PFSK-1 (cell line): Measurements from ENCODE around the gene ITPRID1.

Experiments used
- FOXP2 ChIP-seq: optimal IDR thresholded peaks from 2 replicates; pipeline ENCODE3; 2011; ENCODE audit warnings: borderline replicate concordance, control low read depth, inconsistent platforms; ENCODE audit not compliant: insufficient read depth; ENCODE audit errors: extremely low read length, extremely low read depth
- POLR2AphosphoS5 ChIP-seq: IDR thresholded peaks from 2 replicates; pipeline ENCODE4 v1.6.1; 2012; ENCODE audit warnings: low read depth, mild to moderate bottlenecking, control low read depth, low read length, moderate library complexity
- REST ChIP-seq, 2 experiments: IDR thresholded peaks; 2 replicates each; pipeline versions ENCODE4 v1.6.1 to v1.8.0; 2011 to 2012; ENCODE audit warnings: low read depth in 2 of 2, low read length in 2 of 2, control low read depth in 1 of 2, inconsistent platforms in 1 of 2, mild to moderate bottlenecking in 1 of 2, moderate library complexity in 1 of 2; ENCODE audit not compliant: insufficient read depth in 1 of 2
- SIN3A ChIP-seq: IDR thresholded peaks from 2 replicates; pipeline ENCODE4 v1.6.1; 2012; ENCODE audit warnings: mild to moderate bottlenecking, low read length, moderate library complexity, borderline replicate concordance; ENCODE audit not compliant: insufficient read depth
- TAF1 ChIP-seq: IDR thresholded peaks from 2 replicates; pipeline ENCODE4 v1.6.1; 2012; ENCODE audit warnings: low read length, control low read depth, borderline replicate concordance; ENCODE audit not compliant: insufficient read depth

The ITPRID1 gene

DNA sequence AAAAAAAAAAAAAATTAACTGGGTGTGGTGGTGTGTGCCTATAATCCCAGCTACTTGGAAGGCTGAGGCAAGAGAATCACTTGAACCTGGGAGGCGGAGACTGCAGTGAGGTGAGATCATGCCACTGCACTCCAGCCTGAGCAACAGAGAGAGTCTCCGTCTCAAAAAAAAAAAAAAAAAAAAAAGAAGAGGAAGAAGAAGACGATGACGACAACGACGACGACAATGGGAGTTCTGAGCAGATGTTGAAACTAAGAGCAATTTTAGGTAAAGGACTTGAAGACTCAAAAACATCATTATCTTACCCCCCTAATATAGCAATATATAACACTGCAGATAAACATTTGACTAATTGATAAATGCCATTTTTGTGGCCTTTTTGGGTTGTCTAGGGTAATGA is 133.6 kb downstream of the ITPRID1 start:
- no peak for TF ChIP-seq REST (IDR thresholded peaks at IDR 0.05; ENCODE audit: insufficient read depth in 1 of 2, low read depth in 2 of 2, low read length in 2 of 2)
- TF ChIP-seq FOXP2 = no peak
- no peak for TF ChIP-seq TAF1
- no peak for TF ChIP-seq POLR2AphosphoS5
- TF ChIP-seq SIN3A = no peak

DNA sequence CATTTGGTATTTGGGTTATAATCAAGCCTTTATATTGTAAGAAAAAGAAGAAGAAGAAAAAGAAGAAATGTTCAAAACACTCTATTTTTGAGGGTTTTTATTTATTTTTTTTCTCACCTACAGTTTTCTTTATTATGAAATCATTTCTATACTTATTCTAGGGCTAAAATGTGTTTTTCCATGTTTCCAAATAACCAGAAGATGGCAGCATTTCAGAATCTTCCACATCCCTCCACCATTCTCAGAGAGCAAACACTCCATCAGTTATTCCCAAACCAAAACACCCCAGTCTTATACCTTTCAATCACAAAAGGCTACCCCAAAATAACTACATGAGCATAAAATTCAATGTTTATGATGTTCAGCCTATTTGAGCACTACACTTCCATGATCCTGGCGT is 134.4 kb downstream of the ITPRID1 start:
- TF ChIP-seq REST (IDR thresholded peaks at IDR 0.05; ENCODE audit: insufficient read depth in 1 of 2, low read depth in 2 of 2, low read length in 2 of 2) (no peak), TAF1 (no peak), POLR2AphosphoS5 (no peak), SIN3A (no peak), FOXP2 (no peak)

DNA sequence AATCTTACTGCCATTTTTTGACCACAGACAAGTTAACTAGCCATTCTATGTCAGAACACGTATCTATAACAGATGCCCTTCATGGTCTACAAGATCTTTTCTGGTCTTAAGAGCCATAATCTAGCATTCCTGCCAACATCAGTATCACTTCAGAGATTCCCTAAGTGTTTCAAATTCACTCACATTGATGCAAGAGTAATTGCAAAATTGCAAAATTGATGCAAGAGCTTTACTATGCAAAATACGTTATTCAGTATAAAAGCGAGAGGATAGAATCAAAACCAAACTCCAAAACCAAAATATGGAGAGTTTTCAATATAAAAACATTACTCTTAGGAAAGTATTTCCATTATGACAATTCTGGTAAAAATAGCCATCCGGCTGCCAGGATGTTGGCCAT is 135.0 kb downstream of the ITPRID1 start:
- TF ChIP-seq TAF1 (no peak), SIN3A (no peak), POLR2AphosphoS5 (no peak), REST (IDR thresholded peaks at IDR 0.05; ENCODE audit: insufficient read depth in 1 of 2, low read depth in 2 of 2, low read length in 2 of 2) (no peak), FOXP2 (no peak)

DNA sequence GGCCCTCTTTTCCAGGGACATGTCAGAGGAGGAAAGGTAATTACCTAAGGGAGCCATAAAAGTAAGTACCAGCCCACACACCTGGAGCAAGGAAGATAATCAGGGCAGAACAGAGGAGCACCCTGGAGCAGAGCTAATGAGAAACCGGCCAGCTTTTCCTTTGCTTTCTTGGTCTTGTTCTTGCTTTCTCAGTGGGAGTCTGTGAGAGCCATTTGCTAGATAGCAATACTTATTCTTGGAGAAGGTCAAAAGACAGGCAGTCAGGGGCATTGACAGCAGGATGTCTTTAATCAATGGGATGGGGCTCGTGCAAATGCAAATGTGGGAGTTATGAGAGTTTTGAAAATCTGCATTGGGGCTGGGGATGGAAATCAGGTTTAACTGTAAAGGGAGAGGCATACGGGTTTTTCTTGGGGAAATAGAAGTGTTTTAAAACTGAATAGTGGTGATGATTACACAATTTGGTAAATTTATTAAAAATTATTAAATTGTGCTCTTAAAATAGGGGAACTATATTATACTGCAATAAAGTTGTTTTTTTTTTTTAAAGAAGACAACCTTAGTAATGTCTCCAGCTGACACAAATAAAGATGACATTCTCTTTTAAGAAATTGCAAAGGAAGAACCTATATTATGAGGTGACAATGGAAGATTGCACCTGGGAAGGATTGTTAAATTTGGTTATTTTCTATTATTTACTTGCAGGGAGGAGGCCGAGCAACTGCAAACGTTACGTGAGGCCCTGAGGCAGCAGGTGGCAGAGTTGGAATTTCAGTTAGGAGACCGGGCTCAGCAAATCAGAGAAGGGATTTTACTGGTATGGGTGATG is 137.6 kb downstream of the ITPRID1 start:
- TF ChIP-seq SIN3A = no peak
- TF ChIP-seq REST (IDR thresholded peaks at IDR 0.05; ENCODE audit: insufficient read depth in 1 of 2, low read depth in 2 of 2, low read length in 2 of 2) = no peak
- TF ChIP-seq POLR2AphosphoS5 = no peak
- TF ChIP-seq FOXP2 = no peak
- no peak for TF ChIP-seq TAF1

- TF ChIP-seq TAF1 (no peak), FOXP2 (no peak), SIN3A (no peak), REST (IDR thresholded peaks at IDR 0.05; ENCODE audit: insufficient read depth in 1 of 2, low read depth in 2 of 2, low read length in 2 of 2) (no peak), POLR2AphosphoS5 (no peak)
Measured at GRCh38 chr7:31652063-31652326, 138.1 kb downstream of the ITPRID1 start.
